Activated CD4-positive, alpha-beta memory T cell treated with anti-CD3 and anti-CD28 coated beads, Interleukin-2, amount 10 ng/mL, durations not matched to agents 7 days and 5 days (primary cell): ENCODE measurements around the gene CABP7. TPM values are rescaled to one million over a fixed set of nuclear protein-coding genes. Genes with fewer than 3 reads are reported as not detected.

Experiments
- CTCF ChIA-PET: fragments of 350-600 bp; sonication (Branson Sonifier 250); formaldehyde crosslinking; loops from one replicate; lab custom pipeline; 2021; ENCODE audit warnings: antibody characterized with exemption, inconsistent platforms; lab: Charles Lee
- POLR2A ChIA-PET: fragments of 350-600 bp; sonication (Branson Sonifier 250); formaldehyde crosslinking; loops from one replicate; lab custom pipeline; 2021; ENCODE audit warnings: antibody characterized with exemption; lab: Charles Lee
- DNase-seq: peaks from one replicate; pipeline ENCODE4 v3.0.0-alpha.2; 2020
- H3K27ac Mint-ChIP-seq: one replicate; pipeline ENCODE4 v1.8.0; 2021; ENCODE audit warnings: mild to moderate bottlenecking, mixed read lengths
- H3K27me3 Mint-ChIP-seq: one replicate; pipeline ENCODE4 v1.8.0; 2021; ENCODE audit warnings: mixed read lengths
- H3K36me3 Mint-ChIP-seq: one replicate; pipeline ENCODE4 v1.8.0; 2021; ENCODE audit warnings: low read depth, mixed read lengths
- H3K4me1 Mint-ChIP-seq: one replicate; pipeline ENCODE4 v1.8.0; 2021; ENCODE audit warnings: mixed read lengths
- H3K4me3 Mint-ChIP-seq: one replicate; pipeline ENCODE4 v1.8.0; 2021; ENCODE audit warnings: mild to moderate bottlenecking, mixed read lengths
- H3K9me3 Mint-ChIP-seq: one replicate; pipeline ENCODE4 v1.8.0; 2021; ENCODE audit warnings: mixed read lengths
- total RNA-seq, 2 experiments: library from RNA; stranded (reverse); gene quantifications; one replicate each; pipeline ENCODE4 v1.2.3, GENCODE V29; 2021

Gene CABP7
- total RNA-seq, 2 experiments from 2014 or later: 0.08 to 0.13 TPM

- ChIA-PET CTCF (no interaction called here), POLR2A (no interaction called here)
- no peaks in the 10 kb centered on the region for H3K27me3 Mint-ChIP-seq
- H3K36me3 Mint-ChIP-seq: no peaks in the 10 kb centered on the region
- H3K9me3 Mint-ChIP-seq: no peaks in the 10 kb centered on the region
- no peak overlapping the region for H3K4me3 Mint-ChIP-seq
- H3K4me1 Mint-ChIP-seq: peaks cover 24% of the 10 kb centered on the region
- no peak overlapping the region for H3K27ac Mint-ChIP-seq
- DNase-seq: no peak
These were observed 15.1 kb upstream of the CABP7 start for GRCh38 chr22:29704528-29705285.

- ChIA-PET CTCF (no interaction called here), POLR2A (no interaction called here)
- H3K4me1 Mint-ChIP-seq: peaks cover 19% of the 10 kb centered on the region
- no peak for DNase-seq
- no peak overlapping the region for H3K4me3 Mint-ChIP-seq
- H3K27me3 Mint-ChIP-seq: no peaks in the 10 kb centered on the region
- H3K36me3 Mint-ChIP-seq: no peaks in the 10 kb centered on the region
- H3K27ac Mint-ChIP-seq: no peak overlapping the region
- H3K9me3 Mint-ChIP-seq: no peaks in the 10 kb centered on the region
These were observed 14.2 kb upstream of the CABP7 start for GRCh38 chr22:29705651-29706050.

GRCh38 chr22:29706486-29706885 is 13.3 kb upstream of the CABP7 start:
- ChIA-PET POLR2A (no interaction called here), CTCF (no interaction called here)
- Mint-ChIP-seq H3K27me3 (no peaks in the 10 kb centered on the region), H3K9me3 (no peaks in the 10 kb centered on the region), H3K27ac (no peak overlapping the region), H3K4me1 (peaks cover 10% of the 10 kb centered on the region), H3K36me3 (no peaks in the 10 kb centered on the region), H3K4me3 (no peak overlapping the region)
- DNase-seq: no peak

- ChIA-PET POLR2A (no interaction called here), CTCF (no interaction called here)
- no peak for DNase-seq
- H3K36me3 Mint-ChIP-seq: no peaks in the 10 kb centered on the region
- H3K27me3 Mint-ChIP-seq: no peaks in the 10 kb centered on the region
- H3K4me3 Mint-ChIP-seq: no peak overlapping the region
- no peaks in the 10 kb centered on the region for H3K9me3 Mint-ChIP-seq
- H3K27ac Mint-ChIP-seq: no peak overlapping the region
- peaks cover 5% of the 10 kb centered on the region for H3K4me1 Mint-ChIP-seq
These were observed 12.8 kb upstream of the CABP7 start for GRCh38 chr22:29707010-29707409.

GRCh38 chr22:29707471-29707870 is 12.3 kb upstream of the CABP7 start:
- POLR2A ChIA-PET: no interaction called here
- H3K9me3 Mint-ChIP-seq: no peaks in the 10 kb centered on the region
- CTCF ChIA-PET: no interaction called here
- H3K4me3 Mint-ChIP-seq: no peak overlapping the region
- no peak overlapping the region for H3K27ac Mint-ChIP-seq
- peaks cover 4% of the 10 kb centered on the region for H3K4me1 Mint-ChIP-seq
- no peaks in the 10 kb centered on the region for H3K27me3 Mint-ChIP-seq
- H3K36me3 Mint-ChIP-seq: no peaks in the 10 kb centered on the region
- no peak for DNase-seq

GRCh38 chr22:29710193-29710592 is 9.6 kb upstream of the CABP7 start:
- H3K4me3 Mint-ChIP-seq: no peak overlapping the region
- H3K27me3 Mint-ChIP-seq: peaks cover 2% of the 10 kb centered on the region
- H3K9me3 Mint-ChIP-seq: no peaks in the 10 kb centered on the region
- no peak for DNase-seq
- ChIA-PET CTCF (no interaction called here), POLR2A (no interaction called here)
- no peaks in the 10 kb centered on the region for H3K36me3 Mint-ChIP-seq
- no peak overlapping the region for H3K27ac Mint-ChIP-seq
- no peaks in the 10 kb centered on the region for H3K4me1 Mint-ChIP-seq

- no peaks in the 10 kb centered on the region for H3K9me3 Mint-ChIP-seq
- H3K4me3 Mint-ChIP-seq: no peak overlapping the region
- H3K4me1 Mint-ChIP-seq: no peaks in the 10 kb centered on the region
- H3K27ac Mint-ChIP-seq: no peak overlapping the region
- H3K27me3 Mint-ChIP-seq: peaks cover 2% of the 10 kb centered on the region
- DNase-seq: no peak
- CTCF ChIA-PET: interaction anchor here (1.6 kb wide), 1 partner anchor 10 kb away, joined by 3 read pairs; no protein-coding TSS in a partner anchor
- H3K36me3 Mint-ChIP-seq: no peaks in the 10 kb centered on the region
- POLR2A ChIA-PET: no interaction called here
These were observed 8.7 kb upstream of the CABP7 start for GRCh38 chr22:29710922-29711593.

GRCh38 chr22:29712119-29712518 is 7.7 kb upstream of the CABP7 start:
- Mint-ChIP-seq H3K4me3 (no peak overlapping the region), H3K27ac (no peak overlapping the region), H3K9me3 (no peaks in the 10 kb centered on the region), H3K27me3 (peaks cover 8% of the 10 kb centered on the region), H3K4me1 (no peaks in the 10 kb centered on the region), H3K36me3 (no peaks in the 10 kb centered on the region)
- no peak for DNase-seq
- ChIA-PET POLR2A (no interaction called here), CTCF (interaction anchor here (0.7 to 1.6 kb wide), 2 partner anchors 11 to 49 kb away, joined by 3 read pairs; no protein-coding TSS in a partner anchor)

- no peak overlapping the region for H3K27ac Mint-ChIP-seq
- CTCF ChIA-PET: no interaction called here
- no peaks in the 10 kb centered on the region for H3K4me1 Mint-ChIP-seq
- DNase-seq: no peak
- H3K4me3 Mint-ChIP-seq: no peak overlapping the region
- H3K9me3 Mint-ChIP-seq: no peaks in the 10 kb centered on the region
- H3K36me3 Mint-ChIP-seq: no peaks in the 10 kb centered on the region
- POLR2A ChIA-PET: no interaction called here
- peaks cover 13% of the 10 kb centered on the region for H3K27me3 Mint-ChIP-seq
These were observed 6.6 kb upstream of the CABP7 start for GRCh38 chr22:29713156-29713727.

GRCh38 chr22:29715240-29715639 is 4.6 kb upstream of the CABP7 start:
- H3K36me3 Mint-ChIP-seq: no peaks in the 10 kb centered on the region
- no peaks in the 10 kb centered on the region for H3K4me1 Mint-ChIP-seq
- H3K27ac Mint-ChIP-seq: no peak overlapping the region
- H3K9me3 Mint-ChIP-seq: no peaks in the 10 kb centered on the region
- ChIA-PET CTCF (interaction anchor here (1.0 kb wide), 1 partner anchor 14 kb away, joined by 3 read pairs; no protein-coding TSS in a partner anchor), POLR2A (no interaction called here)
- H3K27me3 Mint-ChIP-seq: peaks cover 27% of the 10 kb centered on the region
- no peak for DNase-seq
- H3K4me3 Mint-ChIP-seq: no peak overlapping the region

- Mint-ChIP-seq H3K27ac (no peak overlapping the region), H3K9me3 (no peaks in the 10 kb centered on the region)
- POLR2A ChIA-PET: no interaction called here
These were observed 4.1 kb upstream of the CABP7 start for GRCh38 chr22:29715705-29716104.

GRCh38 chr22:29716814-29717545 is 2.8 kb upstream of the CABP7 start:
- CTCF ChIA-PET: interaction anchor here (1.7 kb wide), 1 partner anchor 16 kb away, joined by 4 read pairs; no protein-coding TSS in a partner anchor
- no peak overlapping the region for H3K4me3 Mint-ChIP-seq

More at GRCh38 chr22:29715705-29716104, 4.1 kb upstream of the CABP7 start:
- Mint-ChIP-seq H3K36me3 (no peaks in the 10 kb centered on the region), H3K4me1 (no peaks in the 10 kb centered on the region), H3K4me3 (no peak overlapping the region), H3K27me3 (peaks cover 27% of the 10 kb centered on the region)
- DNase-seq: no peak
- CTCF ChIA-PET: interaction anchor here (1.0 kb wide), 1 partner anchor 14 kb away, joined by 3 read pairs; no protein-coding TSS in a partner anchor

GRCh38 chr22:29717789-29718188 is 2.0 kb upstream of the CABP7 start:
- ChIA-PET CTCF (interaction anchor here (1.7 kb wide), 1 partner anchor 16 kb away, joined by 4 read pairs; no protein-coding TSS in a partner anchor), POLR2A (no interaction called here)
- Mint-ChIP-seq H3K27ac (no peak overlapping the region), H3K36me3 (no peaks in the 10 kb centered on the region), H3K4me1 (no peaks in the 10 kb centered on the region), H3K27me3 (peaks cover 36% of the 10 kb centered on the region), H3K9me3 (no peaks in the 10 kb centered on the region), H3K4me3 (no peak overlapping the region)
- DNase-seq: no peak

More at GRCh38 chr22:29716814-29717545, 2.8 kb upstream of the CABP7 start:
- Mint-ChIP-seq H3K4me1 (no peaks in the 10 kb centered on the region), H3K27me3 (peaks cover 34% of the 10 kb centered on the region), H3K9me3 (no peaks in the 10 kb centered on the region), H3K27ac (no peak overlapping the region), H3K36me3 (no peaks in the 10 kb centered on the region)
- DNase-seq: peak; percentile 50
- POLR2A ChIA-PET: no interaction called here
